ENCODE measurements around the gene CAPN12. TPM values are rescaled to one million over a fixed set of nuclear protein-coding genes. Genes with fewer than 3 reads are reported as not detected.

Gene CAPN12
- total and polyA plus RNA-seq, 10 of the 15 experiments (the other 5 are each of a cell fraction or from before 2014, with no cell fraction given): 0.64 to 4.6 (median 2.0) TPM

- H3K4me3 ChIP-seq: 0 out of 2 replicates have a peak overlapping the region, but pooled peaks have one; percentile 6
- H3K9ac ChIP-seq (ENCODE audit: control insufficient read depth, insufficient read depth, low read length): 0 out of 2 replicates have a peak overlapping the region, but pooled peaks have one; percentile 9
- H3K27me3 ChIP-seq (replicated peaks in 1 of 2; ENCODE audit: control insufficient read depth in 2 of 2, insufficient read depth in 2 of 2, low read length in 1 of 2): no peaks in the 10 kb centered on the region
- ChIA-PET CTCF (interaction anchor here (0.6 to 1.5 kb wide), 3 partner anchors 50 to 146 kb away, joined by 4 read pairs; no protein-coding TSS in a partner anchor), POLR2A (interaction anchor here (0.9 to 1.7 kb wide), 2 partner anchors 9 to 37 kb away, joined by 4 to 8 read pairs; partner anchors contain the start of gene ACTN4), RAD21 (ENCODE audit: unreplicated experiment) (interaction anchor here (1.5 kb wide), 1 partner anchor 66 kb away, joined by 4 read pairs; the partner anchor contains the start of gene EIF3K), SMC1A (ENCODE audit: uncharacterized antibody, unreplicated experiment) (interaction anchor here (1.2 to 1.4 kb wide), 4 partner anchors 23 to 51 kb away, joined by 3 to 9 read pairs (median 4); partner anchors contain the start of gene ACTN4)
- FAIRE-seq: no peak
- peak overlapping the region; percentile 70 for H3K27ac ChIP-seq (ENCODE audit: control insufficient read depth, insufficient read depth)
- no peak for DNase-seq (ENCODE audit: low read depth, low spot score)
- H3K79me2 ChIP-seq (ENCODE audit: control insufficient read depth, insufficient read depth, low read length): peaks cover 77% of the 10 kb centered on the region
- peak overlapping the region; percentile 19 for H3K4me2 ChIP-seq (ENCODE audit: control insufficient read depth, insufficient read depth)
- TF ChIP-seq SUZ12 (IDR thresholded peaks at IDR 0.05; ENCODE audit: unreplicated experiment): no peak
- no peak for TF ChIP-seq ELK1 (IDR thresholded peaks at IDR 0.05; ENCODE audit: low read depth, low read length)
- no peak for TF ChIP-seq ATF3 (IDR thresholded peaks at IDR 0.05; ENCODE audit: borderline replicate concordance, extremely low read depth, low read depth, low read length)
- TF ChIP-seq ZNF592 (IDR thresholded peaks at IDR 0.05): no peak
- TF ChIP-seq FOXK2 (IDR thresholded peaks at IDR 0.05): no peak
- no peak for TF ChIP-seq NFIC (IDR thresholded peaks at IDR 0.05; ENCODE audit: low read depth, low read length)
- no peak for TF ChIP-seq RFX5 (IDR thresholded peaks at IDR 0.05; ENCODE audit: low read depth, low read length)
- no peak for TF ChIP-seq ZZZ3 (IDR thresholded peaks at IDR 0.05; ENCODE audit: control insufficient read depth, insufficient read length, low read depth)
- TF ChIP-seq DPF2 (IDR thresholded peaks at IDR 0.05): no peak
- peaks cover 0 to 9% of the 10 kb centered on the region in 2 experiments; a peak in 2 of 4 replicates for H3K36me3 ChIP-seq (ENCODE audit: control insufficient read depth in 2 of 2, insufficient read depth in 2 of 2, low read length in 1 of 2)
- H3K9me3 ChIP-seq (replicated peaks; ENCODE audit: control insufficient read depth, insufficient read depth, low read length): no peaks in the 10 kb centered on the region
- ATAC-seq: no peak
- BruUV-seq (replicated peaks): no TSS peak
- intact Hi-C loops (cut with micrococcal nuclease; ENCODE audit: unreplicated experiment) (loop anchor here (5.0 kb wide), 1 partner anchor 38 kb away; the partner anchor contains the start of gene ACTN4), in situ Hi-C loops (cut with MboI) (no loop called here)
- no peak overlapping the region for H2AFZ ChIP-seq (ENCODE audit: control insufficient read depth, low read depth, low read length)
- H3K4me1 ChIP-seq (ENCODE audit: control insufficient read depth, insufficient read depth, low read length): peaks cover 49% of the 10 kb centered on the region
- 94% methylated on average over 14 of the region's 15 CpGs for WGBS (ENCODE audit: insufficient coverage, insufficient replicate concordance, low lambda C conversion rate, missing lambda C conversion rate)
- H4K20me1 ChIP-seq (ENCODE audit: control insufficient read depth, insufficient read depth): no peaks in the 10 kb centered on the region; the same call in 1 of the 2 replicates
Observed at GRCh38 chr19:38684862-38685665, 59.2 kb downstream of the CAPN12 start.

Data from GM12878 (cell line).